TTC549 (cell line): ENCODE results near the gene KBTBD2.
"Not testable (repeated sequence)": the region's sequence is repeated elsewhere in the genome, so short reads cannot be mapped to it uniquely, and the experiment has no call there.

ENCODE experiments used
- FAIRE-seq: peaks from 2 replicates; lab custom pipeline; 2012; peaks lifted over from hg19 to GRCh38; lab: Jason Lieb, UNC

Gene KBTBD2

DNA sequence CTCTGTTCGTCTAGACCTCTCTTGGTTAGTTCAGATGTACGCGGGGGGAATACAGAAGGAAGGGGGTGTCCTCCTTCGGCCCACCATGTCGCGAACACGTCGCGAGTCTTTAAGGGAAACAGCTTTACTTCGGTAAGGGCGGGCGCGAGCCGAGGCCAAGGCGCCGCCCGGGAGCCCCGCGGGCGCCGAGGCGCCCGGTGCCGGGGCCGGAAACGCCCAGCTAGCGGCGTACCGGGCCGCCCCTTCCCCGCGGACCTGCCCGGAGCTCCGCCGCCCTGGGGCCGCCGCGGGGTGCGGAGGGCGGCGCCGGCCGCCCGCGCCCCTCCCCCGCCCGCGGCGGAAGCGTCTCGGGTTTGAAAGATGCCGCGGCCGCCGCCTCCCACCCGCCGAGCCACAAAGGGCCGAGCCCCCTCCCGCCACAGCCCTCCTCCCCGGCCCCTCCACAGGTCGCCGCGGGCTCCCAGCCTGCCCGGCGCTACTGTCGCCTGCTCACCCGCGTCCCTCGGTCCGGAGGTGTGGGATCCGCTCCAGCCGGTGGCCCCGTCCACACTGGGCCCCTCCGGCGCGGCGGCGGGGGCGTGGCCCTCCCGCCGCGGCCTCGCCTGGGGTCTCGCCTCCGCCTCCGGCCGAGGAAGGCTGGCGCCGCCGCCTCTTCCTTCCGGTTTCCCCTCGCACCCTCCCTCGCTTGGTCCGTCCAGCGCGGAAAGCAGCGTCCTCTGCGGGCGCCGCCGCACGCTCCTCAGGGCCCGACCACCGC lies at the start of gene KBTBD2:
Gene KBTBD2 (minus strand): TSS at position 718 of the 757 bp plus-strand sequence. CDS start 12,156 bp downstream, outside the sequence.
- FAIRE-seq = no peak

- FAIRE-seq = no peak
Observed at GRCh38 chr7:32941181-32941580, 49.6 kb upstream of the KBTBD2 start.

GRCh38 chr7:32937344-32938174 lies 46.0 kb upstream of the KBTBD2 start:
- FAIRE-seq = no peak

DNA sequence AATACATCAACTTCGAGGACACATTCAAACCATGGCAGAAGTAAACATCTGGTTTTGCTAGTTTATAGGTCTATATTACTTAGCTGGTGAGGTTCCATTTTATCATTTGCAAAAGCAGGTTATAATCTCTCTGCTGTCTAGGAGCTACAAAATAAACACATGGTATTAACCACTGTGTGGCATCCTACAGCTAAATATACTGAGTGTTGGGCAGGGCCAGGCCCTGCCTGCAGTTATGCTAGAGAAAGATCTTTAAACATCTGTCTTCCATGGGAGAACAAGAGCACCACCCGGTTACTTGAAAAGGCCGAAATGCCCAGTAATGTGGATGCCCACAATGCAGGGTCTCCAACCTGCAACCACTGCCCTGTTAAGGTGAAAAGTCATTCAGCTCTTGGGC lies 45.1 kb upstream of the KBTBD2 start:
- FAIRE-seq = no peak

- FAIRE-seq = no peak
Observed at GRCh38 chr7:32935558-32935957, 44.0 kb upstream of the KBTBD2 start.

GRCh38 chr7:32930378-32930777 lies 38.8 kb upstream of the KBTBD2 start:
- no peak for FAIRE-seq

GRCh38 chr7:32929430-32930143 lies 38.0 kb upstream of the KBTBD2 start:
- FAIRE-seq = no peak

DNA sequence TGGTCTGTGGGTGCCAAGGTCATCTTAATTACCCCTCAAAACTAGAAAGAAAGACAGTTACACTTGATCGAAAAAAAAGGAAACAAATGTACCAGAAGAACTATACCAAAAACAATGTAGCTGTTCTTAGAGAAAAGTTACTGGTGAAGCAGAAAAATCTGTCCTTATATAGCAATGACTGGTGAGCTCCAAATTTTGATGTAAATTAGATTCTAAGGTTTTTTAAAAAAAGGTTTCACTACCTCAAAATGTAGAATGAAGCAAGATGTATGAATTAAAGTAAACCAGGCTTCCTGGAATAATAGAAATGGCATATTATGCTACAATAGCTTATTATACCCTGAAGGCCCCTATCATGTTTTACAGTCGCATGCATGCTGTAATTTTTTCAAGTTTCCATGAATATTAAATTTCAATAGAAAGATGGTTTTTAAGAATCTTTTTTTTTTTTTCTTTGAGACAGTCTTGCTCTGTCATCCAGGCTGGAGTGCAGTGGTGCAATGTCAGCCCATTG lies 37.3 kb upstream of the KBTBD2 start:
- no peak for FAIRE-seq

- FAIRE-seq = no peak
Observed at GRCh38 chr7:32921896-32922295, 30.3 kb upstream of the KBTBD2 start.

- not testable (repeated sequence) for FAIRE-seq
Observed at GRCh38 chr7:32916994-32917393, 25.4 kb upstream of the KBTBD2 start.

DNA sequence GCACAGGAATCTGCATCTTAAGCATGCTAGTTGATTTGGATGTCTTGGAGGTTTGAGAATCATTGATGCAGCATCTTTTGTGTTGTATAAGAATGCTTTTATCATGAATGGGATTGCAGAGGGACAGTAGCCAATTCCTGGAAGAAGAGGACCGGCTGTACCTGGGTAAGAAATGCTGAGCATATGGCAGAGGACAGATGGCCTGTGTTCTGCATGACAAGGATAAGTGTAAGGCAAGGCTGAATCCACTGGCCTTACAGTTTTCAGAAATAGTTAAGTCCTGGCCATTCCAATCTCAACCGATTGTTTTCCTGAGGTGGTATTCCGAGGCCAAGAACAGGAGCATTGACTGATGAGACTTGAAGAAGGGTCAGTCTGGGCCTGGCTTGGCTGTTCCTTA lies 24.4 kb upstream of the KBTBD2 start:
- no peak for FAIRE-seq

- FAIRE-seq = no peak
Observed at GRCh38 chr7:32915041-32915536, 23.5 kb upstream of the KBTBD2 start.

DNA sequence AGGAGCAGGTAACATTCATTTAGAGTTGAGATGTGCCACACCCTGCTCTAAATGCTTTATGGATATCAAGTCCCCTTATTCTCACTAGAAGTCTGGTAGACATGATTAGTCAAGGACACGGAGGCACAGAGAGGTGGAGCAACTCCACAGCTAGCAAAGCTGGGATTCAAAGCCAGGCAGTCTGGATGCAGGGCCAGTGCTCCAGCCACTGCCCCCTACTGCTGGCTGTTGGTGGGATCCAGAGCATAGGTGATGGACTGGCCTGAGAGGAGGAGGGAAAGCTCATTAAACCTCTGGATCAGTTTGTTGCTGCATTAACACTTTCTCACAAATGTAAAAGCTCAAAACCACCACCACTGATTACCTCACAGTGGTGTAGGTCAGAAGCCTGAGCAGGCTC lies 22.6 kb upstream of the KBTBD2 start:
- no peak for FAIRE-seq

DNA sequence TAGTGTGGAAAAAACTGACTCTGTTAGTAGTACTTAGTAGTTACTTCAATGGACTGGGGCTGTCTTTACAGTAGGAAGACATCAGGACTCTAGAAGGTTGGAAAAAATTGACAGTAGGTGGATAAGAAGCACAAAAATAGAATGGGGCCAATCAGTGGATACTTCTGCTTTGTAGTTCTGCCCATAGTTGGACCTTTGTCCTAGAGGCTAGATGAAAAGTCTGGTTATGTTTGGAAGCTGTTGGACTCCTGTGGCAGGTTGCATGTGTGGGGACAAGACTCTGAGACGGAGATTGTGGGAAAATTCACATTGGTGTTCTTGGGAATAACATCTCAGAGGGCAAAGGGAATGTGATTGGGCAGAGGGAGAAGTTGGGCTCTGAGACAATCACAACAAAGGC lies 18.6 kb upstream of the KBTBD2 start:
- FAIRE-seq = no peak

GRCh38 chr7:32905175-32905662 lies 13.7 kb upstream of the KBTBD2 start:
- FAIRE-seq = no peak

GRCh38 chr7:32901629-32902028 lies 10.1 kb upstream of the KBTBD2 start:
- no peak for FAIRE-seq

DNA sequence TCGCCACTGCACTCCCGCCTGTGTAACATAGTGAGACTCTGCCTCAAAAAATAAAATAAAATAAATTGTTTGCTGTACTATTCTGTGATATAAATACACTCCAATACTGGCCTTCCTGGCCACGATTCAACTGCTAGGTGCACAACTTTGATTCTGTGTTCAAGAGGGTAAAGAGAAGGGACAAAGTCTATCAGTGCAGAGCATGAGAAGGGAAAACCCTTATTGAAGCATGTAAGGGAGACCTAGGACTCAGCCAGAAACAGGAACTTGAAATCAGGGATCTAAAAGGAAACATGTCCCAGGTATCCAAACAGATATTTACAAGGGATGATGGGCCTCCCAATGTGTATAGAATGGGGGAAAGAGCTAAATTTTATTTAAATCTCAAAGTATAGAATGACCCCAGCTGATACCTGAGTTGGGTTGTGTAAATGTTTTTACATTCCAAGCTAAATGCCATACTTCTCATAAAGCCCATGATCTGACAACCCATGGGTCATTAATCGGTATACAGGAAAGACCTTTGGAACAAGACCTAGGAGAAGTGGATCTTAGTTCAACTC lies 9.0 kb upstream of the KBTBD2 start:
- no peak for FAIRE-seq

GRCh38 chr7:32897376-32897775 lies 5.8 kb upstream of the KBTBD2 start:
- not testable (repeated sequence) for FAIRE-seq

DNA sequence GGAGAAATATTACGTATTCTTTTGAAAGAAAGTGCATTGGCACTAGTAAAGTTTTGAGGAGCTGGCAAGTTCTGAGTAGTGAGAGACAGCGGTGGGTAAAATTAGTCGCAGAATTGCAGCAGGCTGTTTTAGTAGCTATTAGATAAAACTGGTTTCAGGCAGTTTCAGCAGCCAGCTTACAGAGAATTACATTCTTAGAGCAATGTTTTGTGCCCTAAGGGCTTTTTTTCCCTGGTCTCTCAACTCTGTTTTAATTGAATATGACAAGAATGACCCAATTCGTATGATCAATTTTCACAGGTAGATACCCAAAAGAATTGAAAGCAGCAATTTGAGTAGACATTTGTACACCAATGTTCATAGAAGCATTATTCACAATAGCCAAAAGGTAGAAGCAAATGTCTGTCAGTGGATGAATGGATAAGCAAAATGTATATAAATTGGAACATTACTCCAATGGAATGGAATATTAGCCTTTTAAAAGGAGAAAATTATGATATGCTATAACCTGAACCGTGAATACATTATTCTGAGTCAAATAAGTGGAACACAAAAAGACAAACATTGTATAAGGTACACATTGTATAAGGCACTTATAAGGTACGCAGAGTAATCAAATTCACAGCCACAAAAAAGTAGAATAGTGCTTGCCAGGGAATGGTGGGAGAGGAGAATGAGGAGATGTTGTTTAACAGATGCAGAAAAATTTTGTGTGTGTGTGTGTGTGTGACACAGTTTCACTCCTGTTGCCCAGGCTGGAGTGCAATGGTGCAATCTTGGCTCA lies 5.2 kb upstream of the KBTBD2 start:
- no peak for FAIRE-seq

DNA sequence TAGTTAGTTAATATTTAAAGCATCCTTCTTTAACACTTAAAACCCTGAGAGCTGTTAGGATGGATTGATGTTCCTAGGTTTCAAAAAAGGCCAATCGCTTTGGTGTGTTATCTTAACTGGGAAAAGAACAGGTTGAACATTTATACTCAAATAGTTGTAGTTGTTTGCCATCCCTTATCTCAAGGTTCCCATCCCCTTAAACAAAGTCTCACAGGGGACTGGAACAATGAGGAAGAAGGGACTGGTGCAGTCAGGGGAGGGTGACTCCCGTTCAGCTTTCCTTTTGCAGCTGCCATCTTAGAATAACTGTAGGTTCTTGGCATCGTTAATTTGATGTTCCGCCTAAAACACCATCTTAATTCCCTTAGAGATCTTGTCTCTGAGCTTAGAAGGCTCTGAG lies 2.6 kb upstream of the KBTBD2 start:
- FAIRE-seq = no peak

DNA sequence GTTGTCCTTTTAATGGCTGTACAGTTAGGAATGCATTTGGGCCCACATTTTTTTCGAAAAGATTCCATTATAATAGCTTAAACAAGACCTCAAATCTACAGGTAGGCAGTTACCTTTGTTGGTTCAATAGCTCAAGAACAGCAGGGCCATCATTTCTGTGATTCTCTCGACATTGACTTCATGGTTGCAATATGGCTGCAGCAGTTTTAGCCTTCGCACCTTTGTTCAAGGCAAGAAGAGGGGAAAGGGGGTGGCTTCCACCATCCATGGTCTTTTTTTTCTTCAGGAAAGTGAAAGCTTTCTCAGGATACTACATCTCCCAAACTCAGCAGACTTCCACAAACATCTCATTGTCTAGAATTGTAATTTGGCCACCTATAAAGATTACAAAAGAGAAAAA lies 2.2 kb upstream of the KBTBD2 start:
- no peak for FAIRE-seq
